Smooth muscle cell (in vitro differentiated cells): ENCODE measurements around the gene RHBDD2. TPM values are rescaled to one million over a fixed set of nuclear protein-coding genes. Genes with fewer than 3 reads are reported as not detected.

ENCODE experiments used
- DNase-seq: peaks from one replicate; lab custom pipeline; 2025; ENCODE audit not compliant: unreplicated experiment; lab: John Stamatoyannopoulos, UW
- H2AFZ ChIP-seq: fragments of 200-600 bp; sonication (generic); 2 replicates; pipeline ENCODE4 v1.6.0; 2016; ENCODE audit warnings: antibody characterized with exemption, low read depth, mild to moderate bottlenecking
- H3F3A ChIP-seq: fragments of 200-600 bp; sonication (generic); 2 replicates; pipeline ENCODE4 v1.6.0; 2017; ENCODE audit warnings: antibody characterized with exemption, low read depth
- H3K27ac ChIP-seq: fragments of 200-600 bp; sonication (generic); 2 replicates; pipeline ENCODE4 v1.5.1; 2016; ENCODE audit warnings: low read depth, mild to moderate bottlenecking
- H3K27me3 ChIP-seq: fragments of 200-600 bp; sonication (generic); 2 replicates; pipeline ENCODE4 v1.6.1; 2016; ENCODE audit warnings: low read depth, mild to moderate bottlenecking
- H3K36me3 ChIP-seq: fragments of 200-600 bp; sonication (generic); 2 replicates; pipeline ENCODE4 v1.5.1; 2016; ENCODE audit warnings: low read depth
- H3K4me1 ChIP-seq: fragments of 200-600 bp; sonication (generic); 2 replicates; pipeline ENCODE4 v1.5.1; 2016; ENCODE audit warnings: low read depth
- H3K4me2 ChIP-seq: fragments of 200-600 bp; sonication (generic); 2 replicates; pipeline ENCODE4 v1.6.0; 2016; ENCODE audit warnings: mild to moderate bottlenecking
- H3K4me3 ChIP-seq: fragments of 200-600 bp; sonication (generic); 2 replicates; pipeline ENCODE4 v1.5.1; 2016; ENCODE audit warnings: mild to moderate bottlenecking
- H3K79me2 ChIP-seq: fragments of 200-600 bp; sonication (generic); 2 replicates; pipeline ENCODE4 v1.6.0; 2016; ENCODE audit warnings: low read depth, mild to moderate bottlenecking
- H3K9ac ChIP-seq: fragments of 200-600 bp; sonication (generic); 2 replicates; pipeline ENCODE4 v1.6.0; 2016; ENCODE audit warnings: low read depth
- H3K9me3 ChIP-seq: fragments of 200-600 bp; sonication (generic); replicated peaks from 2 replicates; pipeline ENCODE4 v1.5.1; 2016; ENCODE audit warnings: low read depth
- H4K20me1 ChIP-seq: fragments of 200-600 bp; sonication (generic); 2 replicates; pipeline ENCODE4 v1.6.0; 2016; ENCODE audit warnings: low read depth
- CTCF ChIP-seq: fragments of 200-600 bp; sonication (generic); IDR thresholded peaks from 2 replicates; pipeline ENCODE4 v1.5.1; 2017; ENCODE audit warnings: borderline replicate concordance, mild to moderate bottlenecking, antibody characterized with exemption; ENCODE audit not compliant: insufficient read depth, poor library complexity, severe bottlenecking
- WGBS: methylation state at CpG from one replicate; pipeline ENCODE4 v1.1.7; 2016; ENCODE audit warnings: low lambda C conversion rate; 5-methylcytosine and 5-hydroxymethylcytosine counted together
- polyA plus RNA-seq: library from polyadenylated mRNA; unstranded; fragments of >200 nt; fragmentation: Nextera tagmentation; extraction: Ambion mirVana; gene quantifications from 2 replicates; pipeline ENCODE4 v1.2.1, GENCODE V29; 2016
- total RNA-seq: library from RNA; depleted of rRNA; stranded (reverse); fragments of >200 nt; gene quantifications from 2 replicates; pipeline ENCODE4 v1.2.3, GENCODE V29; 2014

RHBDD2 gene
- total and polyA plus RNA-seq, 2 experiments from 2014 or later, result 43.9 to 105 TPM

GRCh38 chr7:75884476-75884875 lies 5.6 kb downstream of the RHBDD2 start:
- H3K27me3 ChIP-seq, result no peaks in the 10 kb centered on the region
- peaks cover 22% of the 10 kb centered on the region for H3K4me1 ChIP-seq
- no peak overlapping the region for H3K27ac ChIP-seq
- H4K20me1 ChIP-seq, result peaks cover 22% of the 10 kb centered on the region
- H3K79me2 ChIP-seq, result peaks cover 15% of the 10 kb centered on the region
- no peaks in the 10 kb centered on the region for H3K36me3 ChIP-seq
- no peaks in the 10 kb centered on the region for H3F3A ChIP-seq
- no peak for TF ChIP-seq CTCF
- no peak overlapping the region for H3K4me2 ChIP-seq
- H3K9ac ChIP-seq, result no peak overlapping the region
- H3K4me3 ChIP-seq, result no peak overlapping the region
- H2AFZ ChIP-seq, result no peak overlapping the region
- no peak for DNase-seq
- H3K9me3 ChIP-seq, result no peaks in the 10 kb centered on the region
- WGBS, result 94% methylated on average over 5 of the region's 5 CpGs

- TF ChIP-seq CTCF, result no peak
- WGBS, result 98% methylated on average over 3 of the region's 3 CpGs
- Histone ChIP-seq H2AFZ (no peak overlapping the region), H3K36me3 (no peaks in the 10 kb centered on the region), H3K79me2 (peaks cover 9% of the 10 kb centered on the region), H3K4me2 (no peak overlapping the region), H3K9ac (no peak overlapping the region), H3K9me3 (no peaks in the 10 kb centered on the region), H3K27me3 (no peaks in the 10 kb centered on the region), H3K27ac (no peak overlapping the region), H4K20me1 (peaks cover 22% of the 10 kb centered on the region), H3K4me1 (peaks cover 17% of the 10 kb centered on the region), H3F3A (no peaks in the 10 kb centered on the region), H3K4me3 (no peak overlapping the region)
- DNase-seq, result no peak
These were observed 6.2 kb downstream of the RHBDD2 start for GRCh38 chr7:75885036-75885435.

- Histone ChIP-seq H3K4me2 (no peak overlapping the region), H3K27ac (no peak overlapping the region), H3K27me3 (no peaks in the 10 kb centered on the region)
These were observed 9.0 kb downstream of the RHBDD2 start for GRCh38 chr7:75887669-75888369.

More at GRCh38 chr7:75887669-75888369, 9.0 kb downstream of the RHBDD2 start:
- Histone ChIP-seq H3K9ac (no peak overlapping the region), H3K9me3 (no peaks in the 10 kb centered on the region), H3K4me1 (no peaks in the 10 kb centered on the region), H3K36me3 (no peaks in the 10 kb centered on the region), H3K4me3 (no peak overlapping the region), H3F3A (no peaks in the 10 kb centered on the region), H2AFZ (no peak overlapping the region), H3K79me2 (no peaks in the 10 kb centered on the region), H4K20me1 (peaks cover 16% of the 10 kb centered on the region)
- WGBS, result 97% methylated on average over 13 of the region's 13 CpGs
- no peak for TF ChIP-seq CTCF
- DNase-seq, result no peak
